ENCODE data around the gene ANKRD37.

DNA sequence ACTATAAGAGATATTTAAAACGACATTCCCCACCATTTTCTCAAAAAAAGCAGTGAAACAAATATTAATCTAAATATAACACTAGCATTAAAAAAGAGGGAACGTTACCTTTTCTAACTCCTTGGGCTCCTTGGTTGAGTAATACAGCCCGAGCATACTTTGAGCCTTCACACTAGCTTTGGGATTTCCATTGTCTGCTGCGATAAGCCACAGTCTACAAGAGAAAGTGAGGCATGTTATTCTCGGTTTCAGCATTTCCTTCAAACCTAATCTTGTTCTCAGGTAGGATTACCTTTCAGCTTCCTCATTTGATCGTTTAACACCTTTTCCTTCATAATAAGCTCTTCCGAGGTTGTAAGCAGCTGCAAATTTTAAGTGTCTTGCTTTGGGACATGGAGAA lies 22.6 kb upstream of the ANKRD37 start:
- TF ChIP-seq, protein P1, sequence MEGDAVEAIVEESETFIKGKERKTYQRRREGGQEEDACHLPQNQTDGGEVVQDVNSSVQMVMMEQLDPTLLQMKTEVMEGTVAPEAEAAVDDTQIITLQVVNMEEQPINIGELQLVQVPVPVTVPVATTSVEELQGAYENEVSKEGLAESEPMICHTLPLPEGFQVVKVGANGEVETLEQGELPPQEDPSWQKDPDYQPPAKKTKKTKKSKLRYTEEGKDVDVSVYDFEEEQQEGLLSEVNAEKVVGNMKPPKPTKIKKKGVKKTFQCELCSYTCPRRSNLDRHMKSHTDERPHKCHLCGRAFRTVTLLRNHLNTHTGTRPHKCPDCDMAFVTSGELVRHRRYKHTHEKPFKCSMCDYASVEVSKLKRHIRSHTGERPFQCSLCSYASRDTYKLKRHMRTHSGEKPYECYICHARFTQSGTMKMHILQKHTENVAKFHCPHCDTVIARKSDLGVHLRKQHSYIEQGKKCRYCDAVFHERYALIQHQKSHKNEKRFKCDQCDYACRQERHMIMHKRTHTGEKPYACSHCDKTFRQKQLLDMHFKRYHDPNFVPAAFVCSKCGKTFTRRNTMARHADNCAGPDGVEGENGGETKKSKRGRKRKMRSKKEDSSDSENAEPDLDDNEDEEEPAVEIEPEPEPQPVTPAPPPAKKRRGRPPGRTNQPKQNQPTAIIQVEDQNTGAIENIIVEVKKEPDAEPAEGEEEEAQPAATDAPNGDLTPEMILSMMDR (IDR thresholded peaks at IDR 0.05), result no peak
- TF ChIP-seq POLR2A (IDR thresholded peaks at IDR 0.05) (no peak), EP300 (IDR thresholded peaks at IDR 0.05) (no peak)

All from ovary (tissue), 3 donors.